DND-41 (cell line): ENCODE measurements around the gene ROPN1B.

Experiments used
- ATAC-seq: fragments of 200-7000 bp; cut with Tn5 transposase; 3 replicates; pipeline ENCODE4 v1.9.1; 2021; ENCODE audit warnings: low read depth; ENCODE audit not compliant: insufficient read depth
- DNase-seq: peaks from one replicate; pipeline ENCODE4 v3.0.0-alpha.2; 2020
- H2AFZ ChIP-seq: 2 replicates; pipeline ENCODE4 v1.6.0; 2012; ENCODE audit warnings: low read depth, low read length
- H3K27ac ChIP-seq: 2 replicates; pipeline ENCODE4 v1.5.1; 2012; ENCODE audit warnings: low read length, inconsistent platforms
- H3K27me3 ChIP-seq: fragments of 200-600 bp; sonication (generic); 2 replicates; pipeline ENCODE4 v1.6.0; 2012; ENCODE audit warnings: low read length, mild to moderate bottlenecking, inconsistent platforms; ENCODE audit not compliant: insufficient read depth, poor library complexity
- H3K36me3 ChIP-seq: 2 replicates; pipeline ENCODE4 v1.5.1; 2012; ENCODE audit warnings: low read length, inconsistent platforms; ENCODE audit not compliant: insufficient read depth
- H3K4me1 ChIP-seq: 2 replicates; pipeline ENCODE4 v1.5.1; 2012; ENCODE audit warnings: mild to moderate bottlenecking, low read length; ENCODE audit not compliant: insufficient read depth
- H3K4me2 ChIP-seq: 2 replicates; pipeline ENCODE4 v1.6.0; 2012; ENCODE audit warnings: mild to moderate bottlenecking, moderate library complexity, low read length, inconsistent platforms; ENCODE audit not compliant: insufficient read depth
- H3K4me3 ChIP-seq, 2 experiments: fragments of 200-600 bp in 1 of 2; shearing (Covaris generic) in 1 of 2; 2 replicates each; pipeline ENCODE4 v1.5.1; 2012 to 2016; ENCODE audit warnings: inconsistent platforms in 2 of 2, low read length in 2 of 2, mild to moderate bottlenecking in 2 of 2, low read depth in 1 of 2, moderate library complexity in 1 of 2
- H3K79me2 ChIP-seq: 2 replicates; pipeline ENCODE4 v1.6.0; 2012; ENCODE audit warnings: low read length, inconsistent platforms; ENCODE audit not compliant: insufficient read depth
- H3K9ac ChIP-seq: 2 replicates; pipeline ENCODE4 v1.6.0; 2012; ENCODE audit warnings: low read depth, mild to moderate bottlenecking, inconsistent platforms, low read length, moderate library complexity
- H3K9me3 ChIP-seq: 2 replicates; pipeline ENCODE4 v1.5.1; 2012; ENCODE audit warnings: low read length, moderate library complexity, mild to moderate bottlenecking, inconsistent platforms; ENCODE audit not compliant: insufficient read depth, severe bottlenecking
- H4K20me1 ChIP-seq: 2 replicates; pipeline ENCODE4 v1.6.0; 2012; ENCODE audit warnings: low read length; ENCODE audit not compliant: insufficient read depth
- EZH2 ChIP-seq: IDR thresholded peaks from 3 replicates; pipeline ENCODE4 v1.6.1; 2012; ENCODE audit warnings: borderline replicate concordance, low read depth, mild to moderate bottlenecking, moderate library complexity, low read length, inconsistent platforms; ENCODE audit not compliant: severe bottlenecking
- TF ChIP-seq, protein P1 (sequence below): IDR thresholded peaks from 2 replicates; pipeline ENCODE4 v1.5.1; 2012; ENCODE audit warnings: borderline replicate concordance, low read length, moderate library complexity, mild to moderate bottlenecking; ENCODE audit not compliant: poor library complexity, severe bottlenecking; ENCODE audit errors: extremely low read depth

ROPN1B gene

GRCh38 chr3:125957674-125958510 is 11.1 kb upstream of the ROPN1B start:
- ATAC-seq = no peak
- TF ChIP-seq EZH2 = no peak
- TF ChIP-seq, protein P1, sequence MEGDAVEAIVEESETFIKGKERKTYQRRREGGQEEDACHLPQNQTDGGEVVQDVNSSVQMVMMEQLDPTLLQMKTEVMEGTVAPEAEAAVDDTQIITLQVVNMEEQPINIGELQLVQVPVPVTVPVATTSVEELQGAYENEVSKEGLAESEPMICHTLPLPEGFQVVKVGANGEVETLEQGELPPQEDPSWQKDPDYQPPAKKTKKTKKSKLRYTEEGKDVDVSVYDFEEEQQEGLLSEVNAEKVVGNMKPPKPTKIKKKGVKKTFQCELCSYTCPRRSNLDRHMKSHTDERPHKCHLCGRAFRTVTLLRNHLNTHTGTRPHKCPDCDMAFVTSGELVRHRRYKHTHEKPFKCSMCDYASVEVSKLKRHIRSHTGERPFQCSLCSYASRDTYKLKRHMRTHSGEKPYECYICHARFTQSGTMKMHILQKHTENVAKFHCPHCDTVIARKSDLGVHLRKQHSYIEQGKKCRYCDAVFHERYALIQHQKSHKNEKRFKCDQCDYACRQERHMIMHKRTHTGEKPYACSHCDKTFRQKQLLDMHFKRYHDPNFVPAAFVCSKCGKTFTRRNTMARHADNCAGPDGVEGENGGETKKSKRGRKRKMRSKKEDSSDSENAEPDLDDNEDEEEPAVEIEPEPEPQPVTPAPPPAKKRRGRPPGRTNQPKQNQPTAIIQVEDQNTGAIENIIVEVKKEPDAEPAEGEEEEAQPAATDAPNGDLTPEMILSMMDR = no peak
- Histone ChIP-seq H3K27ac (no peak overlapping the region), H3K79me2 (no peaks in the 10 kb centered on the region), H4K20me1 (no peaks in the 10 kb centered on the region), H3K4me3 (no peak overlapping the region), H3K9me3 (no peaks in the 10 kb centered on the region), H3K9ac (no peak overlapping the region), H3K27me3 (no peaks in the 10 kb centered on the region), H2AFZ (no peak overlapping the region), H3K4me2 (no peak overlapping the region), H3K4me1 (no peaks in the 10 kb centered on the region), H3K36me3 (no peaks in the 10 kb centered on the region)
- DNase-seq = no peak

DNA sequence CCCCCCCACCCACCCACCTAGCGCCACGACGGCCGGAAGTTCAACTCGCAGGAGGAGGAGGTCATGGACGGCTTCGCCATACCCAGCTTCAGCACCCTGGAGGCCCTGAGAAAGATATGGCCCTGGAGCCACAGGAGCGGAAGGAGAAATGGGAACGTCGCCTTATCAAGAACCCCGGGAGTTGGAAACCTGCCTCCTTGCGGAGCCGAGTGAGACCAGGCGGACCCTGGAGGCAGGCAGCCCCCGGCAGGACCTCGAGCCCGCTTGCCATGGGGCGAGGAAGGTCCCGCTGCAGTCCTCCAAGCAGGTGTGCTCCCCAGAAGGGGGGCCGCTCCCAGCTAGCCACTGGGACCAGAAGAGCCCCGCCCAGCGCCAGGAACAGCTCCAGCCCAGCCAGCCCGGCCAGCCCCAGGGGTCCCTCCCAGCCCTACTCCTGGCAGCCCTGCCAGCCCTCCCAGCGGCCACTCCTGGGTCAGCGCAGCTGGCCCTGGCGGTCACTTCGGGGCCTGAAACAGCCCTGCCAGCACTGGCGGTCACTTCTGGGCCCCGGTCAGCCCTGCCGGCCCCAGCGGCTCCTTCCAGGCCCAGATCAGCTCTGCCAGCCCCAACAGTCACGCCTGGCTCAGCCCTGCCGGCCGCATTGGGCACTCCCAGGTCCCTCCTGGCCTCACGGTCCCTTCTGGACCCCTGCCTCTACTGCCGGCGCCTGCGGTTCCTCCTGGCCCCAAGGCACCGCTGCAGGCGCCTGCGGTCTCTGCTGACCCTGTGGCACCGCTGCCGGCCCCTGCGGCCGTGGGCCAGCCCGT is 10.3 kb upstream of the ROPN1B start:
- no peak overlapping the region for H3K4me2 ChIP-seq
- H3K27me3 ChIP-seq = no peaks in the 10 kb centered on the region
- H3K4me1 ChIP-seq = no peaks in the 10 kb centered on the region
- H3K4me3 ChIP-seq = no peak overlapping the region
- no peak overlapping the region for H3K9ac ChIP-seq
- no peaks in the 10 kb centered on the region for H3K79me2 ChIP-seq
- TF ChIP-seq, protein P1 = no peak
- no peak for TF ChIP-seq EZH2
- DNase-seq (no peak), ATAC-seq (no peak)
- no peaks in the 10 kb centered on the region for H3K36me3 ChIP-seq
- H3K9me3 ChIP-seq = no peaks in the 10 kb centered on the region
- no peaks in the 10 kb centered on the region for H4K20me1 ChIP-seq
- H2AFZ ChIP-seq = no peak overlapping the region
- H3K27ac ChIP-seq = no peak overlapping the region

DNA sequence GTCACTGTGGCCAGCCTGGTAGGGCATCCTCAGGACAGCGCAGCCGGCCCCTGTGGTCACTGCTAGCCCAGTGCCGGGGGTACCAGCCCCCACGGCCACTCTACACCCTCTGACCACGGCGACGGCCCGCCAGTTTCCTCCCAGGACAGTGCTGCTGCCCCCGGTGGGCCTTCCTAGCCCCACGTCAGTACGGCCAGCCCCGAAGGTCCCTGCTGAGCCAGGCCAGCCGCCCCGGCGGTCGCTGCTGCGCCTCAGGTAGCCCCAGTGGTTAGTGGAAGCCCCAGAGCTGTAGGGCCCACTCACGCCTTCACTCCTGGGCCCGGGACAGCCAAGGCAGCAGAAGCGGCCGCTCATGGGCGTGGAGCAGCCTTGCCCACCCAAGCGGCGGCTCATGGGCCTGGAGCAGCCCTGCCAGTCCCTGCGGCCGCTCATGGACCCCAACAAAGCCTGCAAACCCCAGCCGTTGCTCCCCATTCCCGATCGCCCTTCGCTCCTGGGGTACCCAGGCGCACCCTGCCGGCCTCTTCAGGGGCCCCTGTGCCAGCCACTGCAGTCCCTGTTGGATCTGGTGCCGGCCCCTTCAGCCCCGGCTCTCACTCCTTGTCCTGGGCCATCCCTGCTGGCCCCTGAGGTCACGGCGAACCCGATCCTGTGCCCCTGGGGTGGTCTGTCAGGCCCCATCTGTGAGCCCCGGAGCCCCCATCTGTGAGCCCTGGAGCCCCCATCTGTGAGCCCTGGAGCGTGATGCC is 9.5 kb upstream of the ROPN1B start:
- Histone ChIP-seq H2AFZ (no peak overlapping the region), H3K4me1 (no peaks in the 10 kb centered on the region), H3K9ac (no peak overlapping the region), H3K27me3 (no peaks in the 10 kb centered on the region), H3K4me3 (no peak overlapping the region), H3K4me2 (no peak overlapping the region), H3K79me2 (no peaks in the 10 kb centered on the region), H3K9me3 (no peaks in the 10 kb centered on the region), H3K36me3 (no peaks in the 10 kb centered on the region), H3K27ac (no peak overlapping the region), H4K20me1 (no peaks in the 10 kb centered on the region)
- TF ChIP-seq EZH2 = no peak
- TF ChIP-seq, protein P1 = no peak
- DNase-seq (no peak), ATAC-seq (no peak)
